ENCODE measurements around the gene AKAIN1.

AKAIN1 gene, protein sequence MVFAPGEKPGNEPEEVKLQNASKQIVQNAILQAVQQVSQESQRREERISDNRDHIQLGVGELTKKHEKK

DNA sequence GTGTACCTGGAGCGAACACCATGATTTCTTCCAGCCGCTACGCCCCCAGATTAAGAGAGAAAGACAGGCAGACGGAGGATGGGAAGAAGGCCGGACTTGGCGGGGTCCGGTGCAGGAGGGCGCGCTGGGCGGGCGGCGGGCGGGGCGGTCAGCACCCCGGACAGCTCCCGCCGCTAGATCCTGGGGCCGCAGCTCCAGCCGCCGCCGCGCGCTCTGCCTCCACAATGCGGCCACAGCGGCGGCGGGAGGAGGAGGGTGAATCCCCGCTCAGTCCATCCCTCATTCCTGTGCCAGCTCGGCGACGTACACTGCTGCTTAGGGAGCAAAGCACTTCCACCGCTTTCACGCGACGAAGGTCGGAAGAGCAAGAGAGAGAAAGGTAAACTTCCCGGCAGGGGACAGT is at the start of gene AKAIN1:
Gene AKAIN1 (minus strand): TSS at position 226 of the 403 bp plus-strand sequence. CDS start 204 bp downstream, at position 22.
- DNase-seq, result no peak

DNA sequence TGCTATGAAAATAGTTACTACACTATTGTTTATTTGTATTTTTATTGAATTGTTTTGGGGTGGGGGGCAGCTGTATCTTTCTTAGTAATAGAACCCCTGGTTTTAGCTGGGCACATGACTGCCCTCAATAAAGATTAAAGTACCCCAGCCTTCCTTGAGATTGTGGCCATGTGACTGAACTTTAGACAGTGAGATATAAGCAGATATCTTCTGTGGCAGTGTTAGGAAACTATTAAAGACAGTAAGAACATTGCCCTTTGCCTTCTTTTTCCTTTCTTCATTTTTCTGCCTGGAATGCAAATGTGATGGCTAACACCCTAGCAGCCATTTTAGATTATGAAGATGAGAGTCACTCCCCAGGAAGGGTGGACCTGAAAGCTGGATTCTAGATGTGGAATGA is 47.9 kb upstream of the AKAIN1 start:
- no peak for DNase-seq

DNA sequence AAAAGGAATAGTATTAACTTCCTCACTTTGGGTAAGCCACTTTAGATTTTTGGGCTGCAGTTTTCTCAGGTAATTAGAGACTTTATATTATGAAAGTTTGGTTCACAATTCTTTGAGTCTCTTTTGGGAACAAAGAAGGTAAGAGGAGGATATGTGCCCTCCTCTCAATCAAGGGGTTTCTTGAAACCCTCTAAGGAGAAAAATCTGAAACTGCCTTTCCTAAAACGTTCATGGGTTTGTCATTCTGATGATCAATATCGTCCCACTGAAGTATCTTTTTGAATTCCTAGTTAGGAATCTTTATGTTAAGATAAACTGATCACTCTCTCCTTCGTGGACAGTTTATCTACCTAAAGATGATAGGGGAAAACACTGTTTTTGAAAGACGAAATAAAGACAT is 42.4 kb upstream of the AKAIN1 start:
- no peak for DNase-seq

DNA sequence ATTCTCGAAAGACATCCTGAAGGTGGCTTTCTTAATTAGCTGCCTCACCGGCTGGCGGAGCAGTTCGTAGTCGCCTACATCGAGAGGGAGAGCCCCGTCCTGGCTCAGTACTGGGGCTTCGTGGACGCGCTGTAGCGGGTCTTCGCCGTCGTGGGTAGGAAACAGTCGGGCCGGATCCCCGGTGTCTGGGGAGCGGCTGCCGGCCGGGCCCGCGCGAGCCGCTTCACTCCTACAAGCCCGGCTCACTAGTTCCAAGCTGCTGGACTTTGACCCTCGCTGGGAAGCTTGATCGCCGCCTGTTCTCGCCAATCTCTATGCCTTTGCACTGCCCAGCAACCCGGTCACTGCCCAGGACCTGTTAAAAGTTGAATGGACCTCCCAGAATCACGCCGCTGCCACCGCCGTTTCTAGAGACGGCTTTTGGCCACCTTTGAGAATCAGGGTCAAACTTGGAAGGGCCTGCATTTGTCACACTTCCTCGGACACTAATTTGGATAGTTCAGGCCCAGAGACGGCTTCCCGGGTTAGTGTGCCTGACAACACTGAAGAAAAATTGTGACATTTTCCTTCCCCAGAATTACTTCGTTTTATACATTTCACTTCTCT is 41.4 kb upstream of the AKAIN1 start:
- peak in 1 of 2 experiments; percentile 19 for DNase-seq

DNA sequence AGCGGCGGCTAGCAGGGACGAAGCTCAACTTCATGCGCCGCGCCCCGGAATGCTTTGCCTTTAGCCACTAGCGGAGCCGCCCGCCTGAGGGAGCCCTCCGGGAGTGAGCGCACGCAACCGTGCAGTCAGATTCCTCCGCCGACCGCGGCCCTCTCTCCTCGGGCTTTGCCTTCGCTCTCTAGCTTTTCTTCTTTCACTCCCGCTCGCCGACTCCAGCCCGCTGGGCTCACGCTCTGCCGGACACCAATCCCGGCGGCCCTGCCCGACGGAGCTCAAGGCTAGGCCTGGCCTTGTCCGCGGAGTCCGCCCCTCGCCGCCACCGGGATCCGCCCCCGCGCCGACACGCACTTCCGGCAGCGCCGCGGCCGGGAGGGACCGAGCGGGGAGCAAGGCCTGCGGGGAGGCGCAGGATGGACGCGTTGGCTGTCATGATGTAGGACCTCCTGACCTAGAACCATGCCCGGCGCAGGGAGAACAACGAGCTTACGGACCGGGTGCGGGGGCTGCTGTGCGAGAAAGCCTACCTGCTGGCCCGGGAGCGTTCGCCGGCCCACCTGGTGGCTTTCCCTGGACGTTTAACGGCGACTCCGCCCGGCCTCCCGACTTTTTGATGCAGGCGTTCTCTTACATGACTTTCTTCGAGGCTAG is 40.8 kb upstream of the AKAIN1 start:
- DNase-seq, result peak; percentile 82 to 87

DNA sequence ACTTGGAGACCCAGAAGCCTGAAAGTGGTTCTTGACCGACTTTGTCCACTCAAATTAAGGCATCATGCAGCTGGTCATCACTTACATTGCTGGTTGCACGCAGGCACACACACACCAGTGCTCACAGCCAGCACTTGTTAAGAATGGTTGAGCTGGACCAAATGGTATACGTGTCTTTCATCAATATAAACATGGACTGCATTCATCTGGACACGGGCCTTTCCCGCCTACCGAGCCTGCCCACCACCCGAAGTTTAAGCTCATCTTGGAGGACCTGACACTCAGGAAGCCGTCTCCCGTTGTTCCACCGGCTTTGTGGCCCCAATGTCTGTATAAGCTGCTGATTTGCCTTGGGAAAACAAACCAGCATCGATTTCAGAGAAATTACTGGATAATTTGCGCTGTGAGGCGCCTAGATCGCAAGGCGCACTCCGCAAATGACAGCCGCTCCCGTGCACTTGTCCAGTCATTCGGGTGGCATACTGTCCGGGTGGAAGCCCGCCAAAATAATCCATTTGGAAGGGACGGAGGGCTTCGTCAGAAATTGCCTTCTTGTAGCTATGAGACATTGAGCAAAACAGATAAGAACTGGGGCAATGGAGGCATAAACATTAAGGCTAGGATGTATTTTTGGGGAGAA is 40.1 kb upstream of the AKAIN1 start:
- peak; percentile 55 to 76 for DNase-seq

DNA sequence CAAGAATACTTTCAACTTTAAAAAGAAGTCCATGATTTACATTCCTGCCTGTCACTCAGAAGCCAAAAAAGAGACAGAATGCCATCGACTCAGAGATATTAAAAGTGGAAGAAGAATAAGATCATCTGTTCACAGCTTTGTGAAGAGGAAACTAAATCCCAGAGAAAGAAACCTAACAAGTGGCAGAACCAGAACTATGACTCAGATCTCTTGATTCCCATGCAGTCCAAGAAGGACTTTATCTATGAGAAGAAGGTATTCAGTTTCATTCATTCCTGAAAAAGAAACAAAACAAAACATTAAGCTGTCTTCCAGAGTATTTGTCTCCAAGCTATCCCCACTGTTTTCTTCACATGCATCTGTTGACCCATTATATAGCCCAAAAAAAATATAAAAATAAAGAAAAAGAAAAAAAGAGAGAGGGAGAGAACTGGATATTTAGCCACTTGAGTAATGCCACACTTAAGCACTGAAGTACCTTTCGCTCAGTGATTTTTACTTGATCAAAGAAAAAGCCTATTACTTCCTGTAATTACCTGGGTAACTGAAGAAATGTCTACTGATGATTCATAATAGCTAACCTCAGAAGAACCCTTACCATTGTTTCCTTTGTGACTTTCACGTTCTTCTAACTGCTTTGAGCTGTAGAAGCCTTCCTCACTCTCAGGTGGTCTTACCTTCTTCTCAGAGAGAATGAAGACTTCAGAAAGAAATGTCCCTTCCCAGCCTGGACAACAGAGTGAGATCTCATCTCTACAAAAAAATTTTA is 17.7 kb upstream of the AKAIN1 start:
- DNase-seq, result no peak

DNA sequence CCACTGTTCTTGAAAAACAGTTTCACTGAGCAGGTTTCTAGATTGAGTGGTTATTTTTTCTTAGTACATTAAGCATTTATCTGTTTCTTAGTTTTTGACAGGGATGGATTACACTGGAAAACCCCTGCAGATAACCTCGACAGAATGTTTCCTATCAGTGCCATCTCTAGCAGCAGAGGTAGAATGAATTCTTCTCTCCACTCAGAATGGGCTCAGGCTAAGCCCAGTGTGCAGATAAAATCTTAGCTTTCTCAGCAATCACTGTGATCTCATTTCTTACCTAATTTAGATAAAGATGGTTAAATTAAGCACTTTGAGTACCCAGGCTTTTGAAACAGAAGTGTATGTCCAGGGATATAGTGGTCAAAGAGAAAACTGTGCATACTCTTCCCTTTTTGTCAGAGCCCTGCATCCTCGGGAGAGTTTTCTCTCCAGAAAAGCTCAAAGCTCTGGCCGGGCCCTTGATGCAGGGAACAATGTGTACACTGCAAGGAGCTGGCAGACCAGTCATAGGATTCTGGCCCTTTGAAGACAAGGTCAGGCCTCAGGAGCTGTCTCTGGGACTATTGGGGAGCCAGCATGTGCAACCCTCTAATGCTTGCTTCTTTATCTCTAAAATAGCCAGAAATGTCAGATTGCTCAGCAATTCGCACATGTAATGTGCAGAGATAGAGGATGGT is 10.6 kb upstream of the AKAIN1 start:
- DNase-seq, result no peak

DNA sequence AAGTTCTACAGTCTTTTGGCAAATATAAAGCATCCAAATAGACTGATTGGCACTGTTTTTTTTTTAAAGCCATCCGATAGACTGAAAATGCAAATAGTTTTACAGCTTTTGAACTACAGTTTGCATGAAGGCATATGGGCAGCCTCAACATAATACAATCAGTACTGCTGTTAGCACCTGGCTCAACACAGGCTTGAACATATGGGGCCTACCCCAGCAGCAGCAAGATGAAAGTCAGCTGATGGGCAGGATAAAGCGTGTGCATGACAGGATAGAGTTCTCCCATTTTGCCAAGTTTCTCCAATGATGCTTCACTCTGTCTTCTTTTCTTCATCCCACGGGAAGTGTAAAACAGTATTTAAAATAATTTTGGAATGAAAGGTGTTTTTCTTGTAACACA is 1.3 kb upstream of the AKAIN1 start:
- DNase-seq, result no peak

DNA sequence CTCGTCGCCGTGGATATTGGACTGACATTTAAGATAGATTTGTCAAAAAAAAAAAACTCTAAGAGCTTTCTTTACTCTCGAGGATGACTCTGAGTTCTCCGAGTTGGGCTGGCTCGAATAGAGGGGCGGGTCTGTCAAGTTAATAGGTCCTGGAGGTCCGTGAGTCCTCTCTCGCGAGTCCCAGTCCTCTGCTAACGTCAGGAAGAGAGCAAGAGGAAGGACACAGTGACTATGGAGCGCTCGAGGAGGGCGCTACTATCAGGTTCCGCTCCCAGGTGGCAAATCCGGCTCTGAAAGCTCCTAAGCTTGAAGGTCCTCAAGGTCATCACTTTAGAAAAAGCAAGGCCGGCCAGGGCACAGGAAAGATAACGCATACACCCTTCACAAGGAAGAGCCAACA is 404 bp upstream of the AKAIN1 start:
- no peak for DNase-seq

DNA sequence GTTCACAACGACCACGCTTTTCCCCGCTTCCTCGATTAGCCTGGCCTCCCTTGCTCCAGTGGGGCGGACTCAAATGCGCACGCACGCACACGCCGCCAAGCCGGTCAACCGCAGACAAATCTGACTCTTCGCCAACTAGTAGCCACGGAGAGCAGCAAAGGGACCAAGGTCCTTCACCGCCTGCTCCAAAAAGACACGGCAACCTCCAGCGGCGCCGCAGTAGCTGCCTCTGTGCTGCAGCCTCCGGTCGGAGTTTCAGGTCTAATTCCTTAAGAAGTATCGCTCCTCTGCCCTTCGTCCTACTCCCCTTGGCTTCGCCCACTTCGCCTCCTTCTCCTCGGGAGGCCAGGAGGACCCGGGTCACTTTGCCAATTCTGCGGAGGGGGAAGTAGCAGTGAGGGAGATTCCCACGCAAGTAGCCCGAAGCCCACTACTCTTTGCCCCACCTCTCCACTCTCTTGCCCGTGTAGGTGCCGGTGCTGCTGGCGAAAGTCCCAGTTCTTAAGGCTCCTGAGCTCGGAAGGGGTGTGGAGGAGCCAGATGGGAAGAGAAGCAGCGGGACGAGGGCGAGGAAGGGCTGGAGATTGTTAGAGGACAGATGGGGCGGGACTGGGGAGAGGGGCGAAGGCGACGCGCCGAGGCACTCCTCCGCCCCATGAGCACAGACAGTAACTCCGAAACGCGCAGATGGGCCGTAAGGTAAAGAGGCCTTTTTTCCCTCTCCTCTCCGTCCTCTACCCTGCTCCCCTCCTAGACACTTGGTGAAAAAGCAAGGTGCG is 615 bp downstream of the AKAIN1 start:
- no peak for DNase-seq

DNA sequence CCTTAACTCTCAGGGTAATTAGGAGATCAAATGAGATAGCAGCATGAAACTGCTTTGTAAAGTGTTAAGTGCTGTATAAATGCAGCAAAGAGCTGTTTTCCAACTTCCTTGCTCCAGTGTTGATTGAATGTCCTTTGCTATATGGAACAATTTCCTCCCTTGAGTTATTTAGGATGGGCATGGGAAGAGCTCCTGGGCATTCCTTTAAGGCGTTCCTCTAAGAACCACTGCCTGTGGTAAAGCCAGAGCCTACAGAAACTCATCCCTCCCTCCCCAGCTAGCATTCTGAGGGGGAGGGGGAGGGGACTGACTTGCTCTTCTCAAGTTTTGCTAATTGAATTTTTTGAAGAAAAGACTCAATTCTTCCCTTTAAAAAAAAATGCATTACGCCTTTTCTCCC is 1.4 kb downstream of the AKAIN1 start:
- DNase-seq, result no peak

DNA sequence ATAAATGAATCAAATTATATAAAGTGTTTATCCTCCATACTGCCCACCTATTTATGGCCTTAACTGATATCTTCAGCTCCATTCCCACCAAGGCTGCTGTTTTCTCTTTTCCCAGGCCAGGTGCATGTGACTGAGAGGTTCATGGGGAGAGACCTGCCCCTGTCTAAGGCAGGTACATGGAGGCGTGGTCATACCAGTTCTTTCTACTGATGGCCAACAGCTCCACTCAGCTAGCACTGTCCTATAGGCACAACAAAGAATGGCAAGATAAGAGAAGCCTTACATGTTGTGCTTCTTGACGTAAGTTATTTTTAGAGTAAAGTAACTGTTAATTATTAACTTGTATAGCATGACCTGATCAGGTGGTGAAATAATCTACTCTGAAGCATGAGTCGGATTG is 16.8 kb downstream of the AKAIN1 start:
- DNase-seq, result no peak

DNA sequence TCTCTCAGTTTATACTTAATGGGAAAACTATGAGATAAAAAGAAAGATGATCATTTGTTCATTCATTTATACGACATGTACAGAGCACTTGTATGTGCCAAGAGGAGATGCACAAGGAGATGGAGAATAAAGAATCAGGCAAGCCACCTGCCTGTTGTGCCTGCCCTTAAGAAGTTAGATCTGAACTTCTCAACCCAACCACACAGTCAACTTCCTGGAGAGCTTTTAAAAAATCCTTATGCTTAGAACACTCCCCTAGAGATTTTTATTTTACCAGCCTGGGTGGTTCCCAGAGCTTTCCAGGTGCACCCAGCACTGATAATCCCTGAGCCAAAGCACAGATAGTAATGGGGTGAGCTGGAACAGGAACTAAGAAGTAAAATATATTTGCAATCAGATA is 18.5 kb downstream of the AKAIN1 start:
- DNase-seq, result no peak

DNA sequence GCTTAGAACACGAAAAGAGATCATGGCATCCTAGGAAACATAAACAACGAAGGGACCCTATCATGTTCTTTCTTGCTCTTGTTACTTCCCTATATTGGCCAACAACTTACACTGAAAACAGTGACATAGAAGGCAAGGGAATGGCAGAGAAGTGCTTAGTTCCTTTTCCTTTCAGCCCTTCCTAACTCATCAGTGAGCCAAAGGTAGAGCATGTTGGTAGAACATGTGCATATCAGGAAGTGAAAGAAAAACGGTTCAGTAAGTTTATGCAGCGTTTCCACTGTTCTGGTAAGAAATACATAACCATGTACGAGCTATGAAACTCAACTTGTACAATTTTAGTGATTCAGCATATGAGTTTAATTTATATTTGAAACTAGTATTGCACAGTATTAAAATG is 21.7 kb downstream of the AKAIN1 start:
- DNase-seq, result no peak

DNA sequence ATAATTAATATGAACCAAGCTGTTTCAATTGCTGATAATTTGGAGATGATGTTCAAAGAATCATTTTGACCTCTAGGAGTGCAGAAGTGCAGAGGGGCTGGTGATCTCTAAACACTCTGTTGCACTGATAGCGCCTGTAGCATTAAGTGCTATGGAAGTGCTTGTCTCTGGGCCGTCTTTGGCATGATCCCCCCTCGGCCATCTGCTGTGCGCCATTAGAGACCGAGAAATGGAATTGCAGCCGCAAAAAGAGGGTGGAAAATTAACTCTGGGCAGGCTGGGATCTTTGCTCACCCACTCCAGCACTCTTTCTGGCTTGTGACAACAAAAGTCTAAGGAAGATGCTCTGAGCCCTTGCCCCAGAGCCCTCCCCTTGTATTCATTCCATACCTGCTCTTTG is 23.4 kb downstream of the AKAIN1 start:
- DNase-seq, result no peak

DNA sequence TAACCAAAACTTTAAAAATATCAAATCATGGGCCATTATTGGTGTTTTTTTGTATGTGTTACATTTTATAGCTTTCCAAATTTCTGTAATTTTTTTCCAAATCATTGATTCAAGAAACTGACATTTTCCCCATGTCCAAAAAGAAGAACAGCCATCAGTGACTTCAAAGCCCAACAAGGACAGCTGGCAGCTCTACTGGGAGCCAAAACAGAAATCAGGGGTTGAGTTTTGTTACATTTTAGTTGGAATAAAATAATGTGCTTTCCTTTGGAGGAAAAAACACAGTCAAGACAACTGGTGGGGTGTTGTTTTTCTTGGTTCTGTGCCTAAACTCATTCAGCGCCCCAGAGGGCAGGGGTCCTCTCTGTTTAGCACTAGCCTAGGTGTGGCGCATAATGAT is 23.8 kb downstream of the AKAIN1 start:
- no peak for DNase-seq

DNA sequence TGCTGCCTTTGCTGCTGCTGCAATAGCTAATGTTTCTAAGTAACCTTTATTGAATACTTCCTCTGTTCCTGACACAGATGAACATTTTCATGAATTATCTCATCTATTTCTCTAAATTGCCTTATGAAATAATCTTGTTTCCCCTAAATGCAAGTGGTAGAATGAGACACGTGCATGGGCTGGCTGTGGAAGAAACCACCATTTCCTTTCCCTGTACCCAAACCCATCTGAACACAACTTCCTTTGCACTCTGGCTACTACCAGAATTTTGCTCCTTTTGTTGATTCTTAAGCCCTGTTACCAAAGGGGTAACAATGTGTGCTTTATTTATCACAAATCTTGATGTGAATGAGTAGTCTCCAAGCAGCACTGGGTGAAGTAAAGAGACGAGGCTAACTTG is 29.2 kb downstream of the AKAIN1 start:
- DNase-seq, result no peak

DNA sequence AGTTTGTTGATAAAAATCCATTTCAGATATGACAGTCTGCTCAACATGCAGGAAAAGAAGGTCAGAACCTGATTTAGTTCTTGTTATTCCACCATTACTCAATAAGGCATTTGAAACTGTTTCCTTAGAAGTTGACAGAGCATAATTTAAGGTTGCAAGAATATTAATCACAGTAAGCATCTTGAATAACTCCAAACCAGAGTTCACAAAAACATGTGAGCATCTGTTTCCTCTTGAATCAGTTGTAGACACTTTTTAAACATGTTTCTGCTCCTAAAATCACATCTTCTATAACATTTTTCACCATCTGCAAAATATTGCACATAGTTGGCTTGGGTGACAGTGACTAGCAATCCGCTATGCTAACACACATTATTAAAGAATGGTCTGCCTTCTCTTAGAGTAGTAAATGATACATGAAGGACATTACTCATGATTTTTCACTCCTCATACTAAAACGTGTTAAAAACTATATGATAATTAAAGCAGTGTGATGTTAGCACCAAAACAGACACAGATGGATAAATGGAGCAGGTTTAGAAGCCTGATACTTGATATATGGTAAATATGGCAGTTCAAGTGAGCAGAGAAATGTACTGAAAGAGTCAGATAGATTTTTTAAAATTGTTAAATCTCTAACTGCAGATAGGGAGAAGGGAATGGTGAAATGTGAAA is 30.3 kb downstream of the AKAIN1 start:
- no peak for DNase-seq

DNA sequence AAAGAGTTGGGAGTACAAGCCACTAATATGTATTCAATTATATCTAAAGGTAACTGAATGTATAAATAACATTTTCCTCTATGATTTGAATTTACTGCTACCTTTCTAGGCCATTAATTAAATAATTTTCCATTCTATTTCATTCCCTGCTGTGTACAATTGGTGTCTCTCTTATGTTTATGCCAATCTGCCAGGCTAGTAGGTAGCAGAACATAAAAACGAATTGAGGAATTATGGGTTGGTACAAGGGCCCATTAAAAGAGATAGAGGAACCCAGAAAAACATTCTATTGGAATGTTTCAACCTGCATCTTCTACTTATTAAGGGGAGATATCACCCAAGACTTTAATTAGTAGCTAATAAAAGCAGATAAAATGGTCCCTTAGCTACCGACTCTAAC is 32.2 kb downstream of the AKAIN1 start:
- no peak for DNase-seq

DNA sequence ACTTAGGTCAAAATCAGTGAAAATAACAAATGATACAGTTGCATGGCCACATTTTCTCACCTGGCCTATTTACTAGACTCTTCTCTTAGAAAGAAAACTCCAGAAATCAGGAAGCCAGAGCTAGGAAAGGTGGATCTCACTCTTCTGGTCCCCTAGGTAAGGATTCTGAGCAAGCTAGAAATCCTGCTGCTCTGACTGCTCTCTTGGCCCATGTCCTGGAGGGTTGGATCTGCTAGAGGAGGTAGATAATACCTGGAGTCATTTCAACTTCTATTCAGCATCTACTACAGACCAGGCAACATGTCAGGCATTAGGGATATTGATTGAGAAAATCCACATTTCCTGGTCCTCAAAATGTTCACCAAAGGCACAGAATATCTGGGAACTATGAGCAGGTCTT is 34.9 kb downstream of the AKAIN1 start:
- DNase-seq, result no peak

DNA sequence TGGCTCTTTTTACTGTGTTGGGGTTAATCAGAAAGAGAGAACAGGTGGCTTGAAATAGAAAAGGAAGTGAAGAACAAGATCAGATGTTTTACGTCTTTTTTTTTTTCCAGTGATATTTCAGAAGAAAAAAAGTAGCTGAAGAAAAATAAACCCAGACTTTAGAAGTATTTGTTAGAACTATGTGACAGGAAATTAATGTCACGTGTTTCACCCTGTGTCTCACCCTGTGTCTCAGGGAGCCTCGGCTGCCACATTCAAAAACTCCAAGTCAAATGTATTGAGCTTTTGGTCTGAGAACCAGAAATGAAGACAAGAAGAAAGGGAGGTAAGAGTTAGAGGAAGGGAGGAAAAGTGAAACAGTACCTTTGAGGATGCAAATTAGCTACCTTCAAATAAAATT is 38.0 kb downstream of the AKAIN1 start:
- DNase-seq, result no peak
